ENCODE results near the gene WNK1. TPM values are rescaled to one million over a fixed set of nuclear protein-coding genes. Genes with fewer than 3 reads are reported as not detected.

WNK1 gene
- total and polyA plus RNA-seq, 2 experiments from 2014 or later, result 110 to 145 TPM

DNA sequence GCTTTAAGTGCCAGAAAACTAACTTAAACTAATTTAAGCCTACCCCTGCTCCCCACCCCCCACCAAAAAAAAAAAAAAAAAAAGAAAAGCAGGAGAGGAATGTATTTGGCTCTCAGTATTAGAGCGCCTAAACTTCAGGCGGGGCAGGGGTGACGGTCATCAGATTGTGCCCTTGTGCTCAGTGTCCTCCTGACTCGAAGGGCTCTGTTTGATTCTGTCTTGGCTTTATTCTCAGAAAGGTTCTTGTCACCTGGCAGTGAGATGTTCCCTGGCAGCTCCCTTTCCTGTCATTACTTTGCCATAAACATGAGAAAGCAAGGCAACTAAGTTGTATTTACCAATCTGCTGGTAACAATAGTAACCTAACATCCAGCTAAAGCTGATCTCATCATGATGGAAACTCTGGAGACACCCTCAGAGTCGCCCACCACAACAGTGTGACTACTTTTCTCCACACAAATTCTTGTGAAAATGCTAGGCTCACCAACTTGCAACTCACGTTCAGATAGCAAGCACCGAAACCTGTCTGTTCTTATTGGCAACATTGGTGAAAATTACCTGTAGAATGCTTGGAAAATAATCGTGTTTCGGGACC is 39.0 kb upstream of the WNK1 start:
- DNase-seq (ENCODE audit: low read depth in 1 of 2, low spot score in 1 of 2), result no peak
- Histone ChIP-seq H3K27ac (peak overlapping the region; percentile 41), H3K4me1 (ENCODE audit: low read depth) (peaks cover 28% of the 10 kb centered on the region), H3K9me3 (ENCODE audit: low read depth) (no peaks in the 10 kb centered on the region), H3K36me3 (no peaks in the 10 kb centered on the region), H3K27me3 (no peaks in the 10 kb centered on the region), H3K4me3 (no peak overlapping the region)
- TF ChIP-seq, protein P1, sequence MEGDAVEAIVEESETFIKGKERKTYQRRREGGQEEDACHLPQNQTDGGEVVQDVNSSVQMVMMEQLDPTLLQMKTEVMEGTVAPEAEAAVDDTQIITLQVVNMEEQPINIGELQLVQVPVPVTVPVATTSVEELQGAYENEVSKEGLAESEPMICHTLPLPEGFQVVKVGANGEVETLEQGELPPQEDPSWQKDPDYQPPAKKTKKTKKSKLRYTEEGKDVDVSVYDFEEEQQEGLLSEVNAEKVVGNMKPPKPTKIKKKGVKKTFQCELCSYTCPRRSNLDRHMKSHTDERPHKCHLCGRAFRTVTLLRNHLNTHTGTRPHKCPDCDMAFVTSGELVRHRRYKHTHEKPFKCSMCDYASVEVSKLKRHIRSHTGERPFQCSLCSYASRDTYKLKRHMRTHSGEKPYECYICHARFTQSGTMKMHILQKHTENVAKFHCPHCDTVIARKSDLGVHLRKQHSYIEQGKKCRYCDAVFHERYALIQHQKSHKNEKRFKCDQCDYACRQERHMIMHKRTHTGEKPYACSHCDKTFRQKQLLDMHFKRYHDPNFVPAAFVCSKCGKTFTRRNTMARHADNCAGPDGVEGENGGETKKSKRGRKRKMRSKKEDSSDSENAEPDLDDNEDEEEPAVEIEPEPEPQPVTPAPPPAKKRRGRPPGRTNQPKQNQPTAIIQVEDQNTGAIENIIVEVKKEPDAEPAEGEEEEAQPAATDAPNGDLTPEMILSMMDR (IDR thresholded peaks at IDR 0.05; ENCODE audit: low read depth, low read length), result no peak

DNA sequence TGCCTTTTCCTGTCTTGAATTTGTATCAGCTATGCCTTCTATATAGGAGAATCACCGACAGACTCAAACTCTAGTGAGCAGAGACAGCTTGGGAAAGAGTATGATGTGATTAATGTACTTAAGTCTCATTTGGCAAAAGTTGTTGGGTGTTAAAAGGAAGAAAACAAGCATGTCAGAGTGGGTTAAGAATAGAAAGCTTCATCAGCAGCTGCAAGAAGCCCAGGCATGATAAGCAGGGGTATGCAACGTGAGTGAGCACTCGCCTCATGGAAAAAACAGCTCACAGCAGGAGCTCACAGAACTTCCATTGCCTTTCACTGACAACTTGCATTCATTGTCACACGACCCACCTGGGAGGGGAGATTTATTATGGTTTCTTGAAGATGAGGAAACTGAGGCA is 35.9 kb upstream of the WNK1 start:
- DNase-seq (ENCODE audit: low read depth in 1 of 2, low spot score in 1 of 2), result peak; percentile 78 to 88
- Histone ChIP-seq H3K4me3 (no peak overlapping the region), H3K27ac (peak overlapping the region; percentile 97)

DNA sequence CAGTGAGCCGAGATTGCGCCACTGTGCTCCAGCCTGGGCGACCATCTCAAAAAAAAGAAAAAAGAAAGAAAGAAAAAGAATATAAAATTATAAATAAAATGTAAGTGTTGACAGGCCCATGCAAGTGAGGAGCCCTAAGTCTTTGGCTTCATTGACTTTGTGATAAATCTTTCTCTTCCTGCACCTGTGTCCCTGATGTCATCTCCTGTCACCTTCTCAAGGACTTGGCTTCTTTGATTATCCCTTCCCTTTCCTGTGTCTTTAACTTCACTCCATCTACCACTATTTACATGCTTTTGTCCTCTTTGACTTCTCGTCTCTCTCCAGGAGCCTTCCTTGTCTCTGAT is 33.6 kb upstream of the WNK1 start:
- TF ChIP-seq, protein P1 (IDR thresholded peaks at IDR 0.05; ENCODE audit: low read depth, low read length), result no peak
- peaks cover 42% of the 10 kb centered on the region for H3K4me1 ChIP-seq (ENCODE audit: low read depth)
- DNase-seq (ENCODE audit: low read depth in 1 of 2, low spot score in 1 of 2), result no peak
- H3K9me3 ChIP-seq (ENCODE audit: low read depth), result no peaks in the 10 kb centered on the region
- H3K36me3 ChIP-seq, result no peaks in the 10 kb centered on the region
- no peak overlapping the region for H3K4me3 ChIP-seq
- peak overlapping the region; percentile 97 for H3K27ac ChIP-seq
- H3K27me3 ChIP-seq, result no peaks in the 10 kb centered on the region

More for the DNA sequence above, 35.9 kb upstream of the WNK1 start:
- TF ChIP-seq, protein P1 (IDR thresholded peaks at IDR 0.05; ENCODE audit: low read depth, low read length), result no peak
- no peaks in the 10 kb centered on the region for H3K9me3 ChIP-seq (ENCODE audit: low read depth)
- H3K36me3 ChIP-seq, result no peaks in the 10 kb centered on the region
- H3K4me1 ChIP-seq (ENCODE audit: low read depth), result peaks cover 40% of the 10 kb centered on the region
- H3K27me3 ChIP-seq, result no peaks in the 10 kb centered on the region

DNA sequence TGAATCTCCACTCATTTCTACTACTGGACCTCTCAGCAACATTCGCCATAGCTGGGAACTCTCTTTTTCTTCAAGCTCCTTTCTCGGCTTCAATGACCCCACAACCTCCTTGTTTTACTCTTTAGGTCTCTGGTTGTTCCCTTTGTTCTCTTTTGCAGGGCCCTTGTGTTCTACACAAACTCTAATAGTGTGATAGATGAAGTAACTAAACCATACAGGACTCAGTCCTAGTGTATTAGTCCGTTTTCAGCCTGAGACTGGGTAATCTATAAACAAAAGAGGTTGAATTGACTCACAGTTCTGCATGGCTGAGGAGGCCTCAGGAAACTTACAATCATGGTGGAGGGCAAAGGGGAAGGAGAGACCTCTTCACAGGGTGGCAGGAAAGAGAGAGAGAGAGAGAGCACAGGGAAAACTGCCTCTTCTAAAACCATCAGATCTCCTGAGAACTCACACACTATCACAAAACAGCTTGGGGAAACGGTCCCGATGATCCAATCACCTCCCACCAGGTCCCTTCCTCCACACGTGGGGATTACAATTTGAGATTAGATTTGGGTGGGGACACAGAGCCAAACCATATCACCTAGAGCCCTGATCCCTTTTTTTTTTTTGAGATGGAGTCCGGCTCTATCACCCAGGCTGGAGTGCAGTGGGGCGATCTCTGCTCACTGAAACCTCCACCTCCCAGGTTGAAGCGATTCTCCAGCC is 32.0 kb upstream of the WNK1 start:
- H3K27ac ChIP-seq, result peak overlapping the region; percentile 97

DNA sequence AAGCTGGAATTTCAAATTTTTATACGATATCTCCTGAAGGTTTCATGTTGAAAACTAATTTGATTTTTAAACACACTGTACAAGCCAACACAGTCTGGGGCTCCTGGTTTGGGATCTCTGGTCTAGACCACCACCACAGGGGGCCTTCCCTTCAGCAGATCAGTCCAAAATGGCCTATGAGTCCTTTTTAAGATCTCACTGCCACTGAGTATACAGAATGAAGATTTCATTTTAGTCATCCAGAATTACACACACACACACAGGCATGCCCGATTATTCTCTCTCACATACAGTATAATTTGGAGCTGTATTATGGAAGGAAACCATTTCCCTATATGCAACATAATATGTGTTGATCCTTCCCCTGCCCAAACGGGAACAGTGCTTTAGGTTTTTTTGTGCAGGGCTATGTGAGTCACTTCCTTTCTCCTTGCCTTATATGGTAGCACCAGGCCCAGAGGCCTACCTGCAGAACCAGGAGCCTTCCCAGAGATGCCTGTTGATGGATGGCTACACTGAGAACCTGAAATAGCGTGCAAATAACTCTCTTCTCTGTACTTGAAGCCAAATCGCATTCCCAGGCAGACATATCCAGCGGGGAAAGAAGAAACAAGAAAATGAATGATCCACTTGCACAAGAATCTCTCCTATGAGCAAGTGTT is 28.1 kb upstream of the WNK1 start:
- DNase-seq (ENCODE audit: low read depth in 1 of 2, low spot score in 1 of 2), result peak; percentile 11 to 18
- Histone ChIP-seq H3K9me3 (ENCODE audit: low read depth) (no peaks in the 10 kb centered on the region), H3K27ac (peak overlapping the region; percentile 81), H3K4me1 (ENCODE audit: low read depth) (peaks cover 26% of the 10 kb centered on the region), H3K27me3 (no peaks in the 10 kb centered on the region), H3K4me3 (no peak overlapping the region), H3K36me3 (no peaks in the 10 kb centered on the region)
- TF ChIP-seq, protein P1 (IDR thresholded peaks at IDR 0.05; ENCODE audit: low read depth, low read length), result no peak

More for the DNA sequence above, 32.0 kb upstream of the WNK1 start:
- Histone ChIP-seq H3K27me3 (no peaks in the 10 kb centered on the region), H3K36me3 (no peaks in the 10 kb centered on the region), H3K9me3 (ENCODE audit: low read depth) (no peaks in the 10 kb centered on the region), H3K4me1 (ENCODE audit: low read depth) (peaks cover 52% of the 10 kb centered on the region), H3K4me3 (no peak overlapping the region)
- TF ChIP-seq, protein P1 (IDR thresholded peaks at IDR 0.05; ENCODE audit: low read depth, low read length), result no peak
- no peak for DNase-seq (ENCODE audit: low read depth in 1 of 2, low spot score in 1 of 2)

Measured in cardiac muscle cell (in vitro differentiated cells and primary cell).